Measurements from ENCODE around the gene DNAH3. TPM values are rescaled to one million over a fixed set of nuclear protein-coding genes. Genes with fewer than 3 reads are reported as not detected.

DNAH3 gene
- total RNA-seq, 6 experiments from 2014 or later = not detected

GRCh38 chr16:20894388-20894787 lies 256.3 kb downstream of the DNAH3 start:
- Histone ChIP-seq H3K4me1 (peaks cover 0 to 42% (median 15%) of the 10 kb centered on the region in 4 donors), H3K36me3 (peaks cover 0 to 9% (median 3%) of the 10 kb centered on the region in 4 donors), H3K27ac (no peak overlapping the region), H3K9me3 (no peaks in the 10 kb centered on the region), H3K4me3 (no peak overlapping the region), H3K27me3 (no peaks in the 10 kb centered on the region)
- 80% methylated on average over 1 of the region's 2 CpGs for WGBS (ENCODE audit: insufficient coverage, low coverage, low lambda C conversion rate, missing lambda C conversion rate)
- ATAC-seq (peak in 1 of 4 donors; percentile 13), DNase-seq (no peak)
- TF ChIP-seq POLR2A (IDR thresholded peaks at IDR 0.05) (no peak), CTCF (IDR thresholded peaks at IDR 0.05) (no peak)
- intact Hi-C loops (cut with DNase I) = no loop called here

GRCh38 chr16:20889625-20890275 lies 260.9 kb downstream of the DNAH3 start:
- DNase-seq (no peak), ATAC-seq (peak; percentile 34 to 57 (median 41))
- Histone ChIP-seq H3K4me3 (no peak overlapping the region), H3K27ac (peak overlapping the region in 1 of 3 donors; percentile 57), H3K4me1 (peaks cover 0 to 60% (median 21%) of the 10 kb centered on the region in 4 donors), H3K36me3 (peaks cover 0 to 9% (median 0%) of the 10 kb centered on the region in 4 donors), H3K27me3 (no peaks in the 10 kb centered on the region), H3K9me3 (no peaks in the 10 kb centered on the region)
- intact Hi-C loops (cut with DNase I) = no loop called here
- 77% methylated on average over 4 of the region's 4 CpGs for WGBS (ENCODE audit: insufficient coverage, low coverage, low lambda C conversion rate, missing lambda C conversion rate)
- no peak for TF ChIP-seq CTCF (IDR thresholded peaks at IDR 0.05)

GRCh38 chr16:20887207-20887606 lies 263.4 kb downstream of the DNAH3 start:
- DNase-seq (no peak), ATAC-seq (no peak)
- WGBS (ENCODE audit: insufficient coverage, low coverage, low lambda C conversion rate, missing lambda C conversion rate) = 54% methylated on average over 1 of the region's 1 CpG
- H3K4me3 ChIP-seq = no peak overlapping the region
- H3K27ac ChIP-seq = peak overlapping the region in 2 of 3 donors; percentile 57 to 60
- no peaks in the 10 kb centered on the region for H3K9me3 ChIP-seq
- H3K36me3 ChIP-seq = no peaks in the 10 kb centered on the region
- intact Hi-C loops (cut with DNase I) = no loop called here
- TF ChIP-seq CTCF (IDR thresholded peaks at IDR 0.05) (no peak), POLR2A (IDR thresholded peaks at IDR 0.05) (no peak)
- no peaks in the 10 kb centered on the region for H3K27me3 ChIP-seq
- H3K4me1 ChIP-seq = peaks cover 0 to 76% (median 28%) of the 10 kb centered on the region in 4 donors

GRCh38 chr16:20886320-20886719 lies 264.3 kb downstream of the DNAH3 start:
- Histone ChIP-seq H3K27ac (peak overlapping the region in 1 of 3 donors; percentile 79), H3K27me3 (no peaks in the 10 kb centered on the region), H3K4me1 (peaks cover 0 to 79% (median 31%) of the 10 kb centered on the region in 4 donors), H3K36me3 (no peaks in the 10 kb centered on the region), H3K9me3 (no peaks in the 10 kb centered on the region), H3K4me3 (no peak overlapping the region)
- 9% methylated on average over 1 of the region's 1 CpG for whole genome bisulfite sequencing (ENCODE audit: insufficient coverage, low coverage, low lambda C conversion rate, missing lambda C conversion rate)
- intact Hi-C loops (cut with DNase I) = no loop called here
- no peak for ATAC-seq
- TF ChIP-seq CTCF (IDR thresholded peaks at IDR 0.05) (no peak), POLR2A (IDR thresholded peaks at IDR 0.05) (no peak)
- no peak for DNase-seq
